ENCODE results near the gene CD244.

CD244 gene

GRCh38 chr1:160850541-160850940 is 12.1 kb downstream of the CD244 start:
- DNase-seq (ENCODE audit: low read depth in 2 of 2): no peak
- no peak overlapping the region for H3K4me3 ChIP-seq (replicated peaks in 1 of 2; ENCODE audit: low read depth in 2 of 2, low read length in 2 of 2)
- TF ChIP-seq CTCF (IDR thresholded peaks at IDR 0.05; ENCODE audit: low read depth, low read length): no peak

- DNase-seq (ENCODE audit: low read depth in 2 of 2): no peak
- TF ChIP-seq CTCF (IDR thresholded peaks at IDR 0.05; ENCODE audit: low read depth, low read length): no peak
Measured at GRCh38 chr1:160846281-160846680, 16.4 kb downstream of the CD244 start.

GRCh38 chr1:160844447-160845232 is 18.0 kb downstream of the CD244 start:
- no peak overlapping the region for H3K4me3 ChIP-seq (replicated peaks in 1 of 2; ENCODE audit: low read depth in 2 of 2, low read length in 2 of 2)
- no peak for TF ChIP-seq CTCF (IDR thresholded peaks at IDR 0.05; ENCODE audit: low read depth, low read length)
- no peak for DNase-seq (ENCODE audit: low read depth in 2 of 2)

More at GRCh38 chr1:160846281-160846680, 16.4 kb downstream of the CD244 start:
- H3K4me3 ChIP-seq (replicated peaks in 1 of 2; ENCODE audit: low read depth in 2 of 2, low read length in 2 of 2): no peak overlapping the region

GRCh38 chr1:160841079-160841478 is 21.6 kb downstream of the CD244 start:
- no peak for DNase-seq (ENCODE audit: low read depth in 2 of 2)
- no peak for TF ChIP-seq CTCF (IDR thresholded peaks at IDR 0.05; ENCODE audit: low read depth, low read length)
- H3K4me3 ChIP-seq (replicated peaks in 1 of 2; ENCODE audit: low read depth in 2 of 2, low read length in 2 of 2): no peak overlapping the region

- TF ChIP-seq CTCF (IDR thresholded peaks at IDR 0.05; ENCODE audit: low read depth, low read length): no peak
- DNase-seq (ENCODE audit: low read depth in 2 of 2): no peak
- H3K4me3 ChIP-seq (replicated peaks in 1 of 2; ENCODE audit: low read depth in 2 of 2, low read length in 2 of 2): no peak overlapping the region
Measured at GRCh38 chr1:160839746-160840145, 22.9 kb downstream of the CD244 start.

- no peak for DNase-seq (ENCODE audit: low read depth in 2 of 2)
- TF ChIP-seq CTCF (IDR thresholded peaks at IDR 0.05; ENCODE audit: low read depth, low read length): no peak
- no peak overlapping the region for H3K4me3 ChIP-seq (replicated peaks in 1 of 2; ENCODE audit: low read depth in 2 of 2, low read length in 2 of 2)
Measured at GRCh38 chr1:160838888-160839287, 23.8 kb downstream of the CD244 start.

Measured in cardiac fibroblast (primary cell).